Activated CD4-positive, alpha-beta T cell treated with anti-CD3 and anti-CD28 coated beads for 4 hours (primary cell): ENCODE measurements around the gene ADNP2.
A peak's percentile ranks its signal among the peaks of the same experiment; 100 is the strongest.
"Not testable (repeated sequence)": the region's sequence is repeated elsewhere in the genome, so short reads cannot be mapped to it uniquely, and the experiment has no call there.

ENCODE experiments used
- DNase-seq, 2 donors: peaks; one replicate each; pipeline ENCODE4 v3.0.0-alpha.2; 2020

Gene ADNP2

DNA sequence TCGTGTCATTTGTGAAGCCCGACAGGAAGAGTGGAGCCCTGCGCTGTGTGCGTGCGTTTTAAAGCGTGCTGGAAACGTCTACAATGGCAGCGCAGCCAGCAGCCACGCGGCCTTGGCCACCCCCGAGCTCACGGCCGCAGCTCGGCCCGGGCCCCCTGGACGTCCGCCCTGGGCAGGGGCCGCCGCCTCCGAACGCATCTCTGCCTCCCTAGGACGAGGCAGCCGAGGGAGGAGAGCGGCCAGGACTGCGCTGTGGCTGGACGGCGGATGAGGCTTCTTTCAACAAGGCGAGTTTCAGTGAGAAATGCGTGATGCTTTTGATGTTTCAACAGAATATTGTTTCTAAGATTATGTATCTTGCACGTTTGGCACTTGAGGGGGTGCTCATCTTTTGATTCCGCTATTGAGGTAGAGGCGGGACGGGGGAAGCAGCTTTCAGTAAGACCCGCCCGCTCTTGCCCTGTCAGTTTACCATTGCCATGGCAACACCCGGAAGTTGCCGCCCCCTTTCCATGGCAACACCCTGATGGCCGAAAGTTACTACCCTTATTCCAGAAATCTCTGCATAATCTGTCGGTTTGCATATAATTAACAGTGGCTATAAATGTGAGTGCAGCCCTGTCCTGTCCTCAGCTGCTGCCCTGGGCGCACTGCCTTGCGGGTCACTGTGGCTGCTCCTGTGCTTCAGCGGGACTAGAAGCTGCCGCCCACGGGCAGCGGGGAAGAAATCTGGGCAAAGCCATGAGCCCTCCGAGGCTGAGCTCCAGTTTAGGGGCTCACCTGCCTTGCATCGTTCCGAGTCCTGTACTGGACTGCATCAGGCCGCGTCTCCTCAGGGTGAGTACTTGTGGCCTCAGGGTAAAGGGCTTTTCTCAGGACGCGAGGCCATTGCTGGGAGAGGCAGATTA is 38.6 kb downstream of the ADNP2 start:
- DNase-seq: peak; percentile 57 to 73

DNA sequence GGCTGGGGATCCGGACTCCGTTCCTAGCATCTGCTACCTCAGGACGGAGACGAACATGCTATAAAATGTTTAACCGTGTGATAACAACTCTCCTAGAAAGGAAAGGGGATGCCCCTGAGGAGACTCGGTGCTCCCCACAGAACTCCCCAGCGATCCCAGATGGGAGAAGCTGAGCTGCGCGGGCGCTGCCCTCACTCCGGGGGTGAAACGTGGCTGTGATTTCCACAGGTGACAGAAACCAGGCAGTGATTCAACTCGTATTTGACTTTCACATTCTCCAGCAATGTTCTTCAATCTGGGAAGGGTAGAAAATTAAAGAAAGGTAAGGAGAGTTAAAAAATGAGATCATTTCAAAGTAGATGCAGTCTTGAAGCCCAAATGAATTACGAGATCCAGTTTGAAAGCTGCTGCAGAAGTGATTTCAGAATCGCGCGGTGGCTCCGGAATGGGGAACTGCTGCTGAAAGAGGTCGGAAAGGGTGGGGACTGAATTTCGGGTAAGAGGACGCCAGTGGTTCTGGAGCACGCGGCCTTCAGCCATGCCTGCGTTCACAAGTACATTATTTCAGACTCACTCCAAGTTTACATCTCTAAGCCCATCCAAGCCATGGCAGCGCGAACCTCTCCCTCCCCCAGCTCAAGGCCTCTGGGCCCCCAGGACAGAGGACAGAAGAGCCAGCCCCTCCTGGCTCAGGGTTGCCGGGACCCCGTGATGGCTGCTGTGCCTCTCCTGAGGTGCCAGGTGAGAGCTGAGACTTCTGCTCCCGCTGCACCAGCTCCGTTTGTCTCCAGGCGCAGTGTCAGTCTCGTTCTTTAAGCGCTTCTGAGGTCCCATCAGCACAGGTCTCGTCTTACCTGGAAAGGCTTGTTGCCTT is 39.5 kb downstream of the ADNP2 start:
- no peak for DNase-seq

DNA sequence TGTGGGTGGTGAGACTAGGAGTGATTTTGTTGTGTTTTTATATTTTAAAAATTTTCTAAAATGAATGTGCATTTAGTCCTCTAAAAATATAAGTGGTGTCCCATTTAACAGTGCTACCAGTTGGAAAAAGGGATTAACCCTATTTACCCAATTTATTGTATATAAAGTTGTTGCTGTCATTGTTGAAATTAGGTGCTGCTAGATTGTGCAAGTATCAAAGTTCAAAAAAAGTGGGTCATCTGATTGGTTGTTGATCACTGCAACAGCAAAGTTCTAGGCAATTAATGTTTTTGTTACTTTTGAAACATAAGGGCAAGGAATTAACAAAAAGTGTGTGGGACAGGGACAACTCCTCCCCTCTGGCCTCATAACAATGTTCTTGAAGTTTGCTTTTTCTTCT is 40.6 kb downstream of the ADNP2 start:
- no peak for DNase-seq

GRCh38 chr18:80154293-80154692 is 45.2 kb downstream of the ADNP2 start:
- DNase-seq: peak in 1 of 2 donors; percentile 18

DNA sequence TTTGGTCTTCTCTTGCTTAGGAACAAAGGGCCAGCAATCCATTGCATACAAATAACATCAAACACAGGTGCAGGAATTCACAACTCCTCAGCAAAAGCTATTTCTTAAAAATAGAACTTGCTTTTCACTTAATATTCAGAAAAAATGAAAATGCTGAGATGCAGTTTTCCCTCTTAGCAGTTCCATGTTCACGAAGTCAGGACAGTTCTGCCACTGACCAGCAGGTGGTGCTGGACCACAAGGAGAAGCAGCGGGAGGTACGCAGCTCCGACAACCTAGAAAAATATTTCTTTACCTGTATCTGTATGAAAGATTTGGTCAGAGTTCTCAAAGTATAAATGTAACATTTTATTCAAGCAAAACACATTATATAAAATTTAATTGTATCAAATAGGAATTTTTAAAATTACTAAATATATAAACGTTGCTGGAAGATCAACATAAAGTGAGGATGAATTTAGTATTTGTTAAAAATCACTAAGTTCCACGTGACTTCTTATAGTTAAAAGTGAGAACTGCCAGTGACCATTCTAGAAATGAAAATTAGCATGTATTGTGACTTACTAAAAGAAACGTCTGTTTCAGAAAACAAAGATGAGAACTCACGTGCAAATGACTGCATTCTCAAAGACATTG is 48.8 kb downstream of the ADNP2 start:
- DNase-seq: peak; percentile 58 to 72

- DNase-seq: no peak
Measured at GRCh38 chr18:80158365-80158764, 49.3 kb downstream of the ADNP2 start.

DNA sequence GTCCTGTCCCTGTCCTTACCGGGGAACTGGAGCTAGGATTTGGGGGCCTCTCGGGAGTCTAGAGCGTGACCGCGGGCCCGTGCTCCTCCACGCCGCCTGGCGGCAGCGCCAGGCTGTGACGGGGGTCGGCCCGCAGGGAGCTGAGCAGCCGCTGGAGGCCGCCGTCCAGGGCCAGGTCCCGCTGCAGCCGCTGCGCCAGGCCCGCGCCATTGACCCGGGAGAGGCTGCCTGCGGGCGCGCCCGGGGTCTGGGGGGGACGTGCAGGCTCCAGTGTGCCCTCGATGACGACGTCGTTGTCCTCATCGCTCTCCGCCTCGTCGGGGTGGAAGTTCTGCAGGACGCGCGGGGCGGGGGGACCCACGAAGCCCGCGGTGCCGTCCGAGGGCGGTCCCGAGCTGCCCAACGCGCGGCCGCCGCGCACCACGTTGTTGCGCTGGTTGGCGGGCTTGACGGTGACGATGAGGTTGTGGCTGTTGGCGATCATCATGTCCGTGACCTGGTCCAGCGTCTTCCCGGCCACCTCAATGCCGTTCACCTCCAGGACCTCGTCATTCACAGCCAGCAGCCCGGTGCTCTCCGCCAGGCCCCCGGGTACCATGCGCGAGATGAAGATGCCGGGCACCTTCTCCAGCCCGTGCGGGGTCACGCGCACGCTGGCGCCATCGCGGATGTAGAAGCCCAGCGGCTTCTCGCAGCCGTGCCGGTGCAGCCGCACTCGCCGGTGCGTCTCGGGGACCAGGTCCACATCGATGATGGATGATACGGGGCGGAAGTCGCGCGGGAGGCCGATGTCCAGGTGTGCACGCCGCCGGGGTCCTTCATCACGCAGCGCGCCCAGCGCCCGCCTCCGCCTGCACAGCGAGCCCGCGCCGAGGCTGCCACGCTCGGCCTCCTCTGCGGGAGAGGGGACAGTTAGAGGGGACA is 50.9 kb downstream of the ADNP2 start:
- peak; percentile 17 to 18 for DNase-seq

- no peak for DNase-seq
Measured at GRCh38 chr18:80161781-80162417, 52.8 kb downstream of the ADNP2 start.

- DNase-seq: no peak
Measured at GRCh38 chr18:80163183-80163582, 54.1 kb downstream of the ADNP2 start.

GRCh38 chr18:80164727-80165355 is 55.8 kb downstream of the ADNP2 start:
- DNase-seq: not testable (repeated sequence)

DNA sequence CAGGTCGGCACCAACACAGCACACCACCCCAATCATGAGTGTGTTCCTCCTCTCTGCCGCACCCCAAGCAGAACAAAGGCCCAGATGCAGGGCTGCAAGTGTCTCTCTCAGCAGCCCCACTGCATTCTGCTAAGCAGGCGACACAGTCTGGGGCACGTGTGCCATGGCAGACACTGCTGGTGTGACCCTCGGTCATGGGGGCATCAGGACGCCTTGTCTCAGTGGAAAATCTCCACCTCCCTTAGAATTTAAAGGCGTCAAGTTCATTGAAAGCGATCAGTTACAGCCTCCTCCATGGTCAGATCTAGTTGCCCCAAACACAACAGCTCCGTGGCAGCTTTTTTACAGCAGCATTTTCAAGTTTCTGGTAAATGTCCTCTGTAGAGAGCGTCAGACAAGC is 57.2 kb downstream of the ADNP2 start:
- no peak for DNase-seq

GRCh38 chr18:80166725-80167124 is 57.7 kb downstream of the ADNP2 start:
- no peak for DNase-seq

DNA sequence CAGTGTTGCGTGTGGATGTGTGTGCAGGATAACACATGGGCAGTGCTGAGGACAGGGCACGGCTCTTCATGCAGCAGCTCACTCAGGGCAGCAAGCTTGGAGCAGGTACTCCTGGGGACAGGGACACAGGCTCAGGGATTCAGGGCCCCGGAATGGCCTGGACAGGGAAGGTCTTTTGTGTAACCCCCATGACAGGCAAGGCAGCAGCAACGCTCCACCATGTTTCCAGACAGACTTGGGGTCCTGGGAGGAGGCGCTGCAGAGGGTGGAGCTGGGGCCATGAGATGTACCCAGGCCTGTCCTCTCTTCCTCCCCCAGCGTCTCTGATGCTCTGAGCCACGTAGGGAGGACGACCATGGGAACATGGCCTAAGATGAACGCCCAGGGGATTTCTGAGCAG is 58.3 kb downstream of the ADNP2 start:
- no peak for DNase-seq

- DNase-seq: no peak
Measured at GRCh38 chr18:80167931-80168330, 58.9 kb downstream of the ADNP2 start.

GRCh38 chr18:80168346-80168745 is 59.3 kb downstream of the ADNP2 start:
- DNase-seq: no peak

DNA sequence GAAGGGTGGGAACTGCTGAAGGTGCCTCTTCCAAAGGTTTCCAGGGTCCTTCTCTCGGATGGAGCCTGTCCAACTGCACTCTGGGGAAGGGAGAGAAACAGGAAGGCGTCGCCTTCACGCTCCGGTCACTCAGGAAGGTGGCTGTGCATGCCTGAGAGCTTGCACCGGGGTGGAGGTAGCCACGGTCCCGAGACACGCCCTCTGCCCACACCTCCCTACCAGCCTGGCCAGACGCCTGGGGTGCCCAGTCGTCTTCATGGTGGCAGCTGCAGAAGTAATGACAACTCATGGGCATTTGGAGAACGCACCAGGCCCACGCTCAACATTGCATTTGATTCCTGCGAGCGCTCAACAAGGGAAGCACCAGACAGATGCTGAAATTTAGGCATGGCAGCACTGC is 59.9 kb downstream of the ADNP2 start:
- DNase-seq: no peak

GRCh38 chr18:80169607-80170006 is 60.5 kb downstream of the ADNP2 start:
- no peak for DNase-seq

GRCh38 chr18:80170395-80171053 is 61.5 kb downstream of the ADNP2 start:
- no peak for DNase-seq

DNA sequence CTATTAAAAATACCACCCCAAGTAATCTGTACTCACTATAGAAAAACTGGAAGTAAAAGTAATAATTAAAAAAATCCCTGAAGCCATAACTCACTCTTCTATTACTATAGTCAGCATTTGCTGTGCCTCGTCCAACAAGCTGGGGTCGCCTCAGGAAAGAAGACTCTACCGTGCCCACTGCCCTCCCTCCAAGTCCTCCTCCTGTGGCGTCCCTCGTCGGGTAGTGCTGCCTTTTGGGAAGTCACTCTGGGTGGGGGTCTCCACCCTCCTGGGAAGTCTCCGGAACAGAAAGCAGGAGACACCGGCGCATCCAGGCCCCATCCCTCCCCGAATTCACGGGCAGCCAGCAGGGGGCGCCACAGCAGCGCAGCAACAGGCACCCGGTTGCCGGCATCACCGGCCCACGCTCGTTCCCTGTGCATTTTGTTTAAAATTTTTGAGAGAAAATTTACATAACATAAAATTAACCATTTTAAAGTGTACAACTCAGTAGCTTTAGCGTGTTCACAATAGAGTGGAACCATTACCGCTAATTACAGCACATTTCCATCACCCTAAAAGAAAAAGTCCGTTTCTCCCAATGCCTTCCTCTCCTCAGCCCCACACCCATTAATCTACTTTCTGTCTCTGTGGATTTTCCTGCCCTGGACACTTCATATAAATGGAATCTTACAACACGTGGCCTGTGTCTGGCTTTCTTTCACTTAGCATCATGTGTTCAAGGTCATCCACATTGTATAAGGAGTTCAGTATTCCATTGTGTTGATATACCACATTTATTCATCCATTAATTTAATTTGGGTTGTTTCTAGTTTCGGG is 62.2 kb downstream of the ADNP2 start:
- peak; percentile 24 to 27 for DNase-seq

DNA sequence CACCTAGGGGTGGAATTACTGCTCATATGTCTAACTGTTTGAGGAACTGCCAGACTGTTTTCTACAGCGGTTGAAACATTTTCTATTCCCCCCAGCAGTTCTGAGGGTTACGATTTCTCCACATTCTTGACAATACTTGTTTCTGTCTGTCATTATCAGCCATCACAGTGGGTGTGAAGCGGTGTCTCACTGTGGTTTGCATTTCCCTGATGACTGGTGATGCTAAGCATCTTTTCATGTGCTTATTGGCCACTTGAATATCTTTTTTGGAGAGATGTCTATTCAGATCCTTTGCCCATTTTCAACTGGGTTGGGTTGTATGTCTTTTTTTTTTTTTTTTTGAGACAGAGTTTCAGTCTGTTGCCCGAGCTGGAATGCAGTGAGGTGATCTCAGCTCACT is 63.0 kb downstream of the ADNP2 start:
- DNase-seq: no peak
